ENCODE measurements around the gene CAMK1D.

Gene CAMK1D

DNA sequence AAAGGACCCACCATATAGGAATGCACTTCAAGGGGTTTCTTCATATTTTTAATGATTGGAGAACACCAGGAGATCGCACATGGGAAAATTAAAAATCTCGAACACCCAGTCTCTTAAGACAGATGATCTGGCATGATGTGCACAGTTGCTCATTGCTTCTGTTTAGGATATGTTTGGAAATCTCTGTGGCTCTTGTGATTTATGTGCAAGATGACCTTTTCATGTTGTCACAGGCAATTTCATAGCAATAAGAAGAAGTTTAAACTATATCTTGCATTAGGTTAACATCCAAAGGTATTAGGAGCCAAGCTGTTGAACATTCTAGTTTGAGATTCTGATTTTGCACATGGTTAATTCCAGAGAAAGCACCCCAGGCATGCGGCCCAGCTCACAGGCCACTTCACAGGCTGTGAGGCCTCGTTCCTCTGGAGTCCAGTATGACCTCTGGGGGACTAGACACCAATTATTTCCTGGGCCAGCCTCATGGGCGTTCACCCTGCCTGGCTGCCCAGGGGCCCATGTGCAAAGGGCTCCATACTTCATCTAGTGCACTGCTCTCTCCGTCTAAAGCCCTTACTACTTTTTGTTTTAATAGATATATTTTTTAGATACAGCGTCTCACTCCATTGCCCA is 28.4 kb downstream of the CAMK1D start:
- no peak for DNase-seq

DNA sequence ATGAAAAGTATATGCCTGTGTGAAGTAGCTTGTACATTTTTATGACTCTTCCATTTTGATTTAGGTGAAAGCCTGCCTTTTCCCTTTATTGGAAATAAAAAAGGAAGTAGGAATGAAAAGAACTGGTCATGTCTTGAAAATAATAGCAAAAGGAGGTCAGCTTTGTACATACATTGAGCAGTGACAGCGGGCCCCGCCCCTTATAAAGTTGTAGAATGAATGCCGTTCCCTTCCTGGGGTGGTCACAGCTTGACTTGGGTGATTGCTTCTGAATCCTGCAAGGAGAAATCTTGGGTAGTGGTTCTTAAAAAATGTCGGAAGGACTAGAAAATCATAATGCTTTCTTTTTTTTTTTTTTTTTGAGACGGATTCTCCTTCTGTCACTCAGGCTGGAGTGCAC is 31.7 kb downstream of the CAMK1D start:
- DNase-seq: no peak

DNA sequence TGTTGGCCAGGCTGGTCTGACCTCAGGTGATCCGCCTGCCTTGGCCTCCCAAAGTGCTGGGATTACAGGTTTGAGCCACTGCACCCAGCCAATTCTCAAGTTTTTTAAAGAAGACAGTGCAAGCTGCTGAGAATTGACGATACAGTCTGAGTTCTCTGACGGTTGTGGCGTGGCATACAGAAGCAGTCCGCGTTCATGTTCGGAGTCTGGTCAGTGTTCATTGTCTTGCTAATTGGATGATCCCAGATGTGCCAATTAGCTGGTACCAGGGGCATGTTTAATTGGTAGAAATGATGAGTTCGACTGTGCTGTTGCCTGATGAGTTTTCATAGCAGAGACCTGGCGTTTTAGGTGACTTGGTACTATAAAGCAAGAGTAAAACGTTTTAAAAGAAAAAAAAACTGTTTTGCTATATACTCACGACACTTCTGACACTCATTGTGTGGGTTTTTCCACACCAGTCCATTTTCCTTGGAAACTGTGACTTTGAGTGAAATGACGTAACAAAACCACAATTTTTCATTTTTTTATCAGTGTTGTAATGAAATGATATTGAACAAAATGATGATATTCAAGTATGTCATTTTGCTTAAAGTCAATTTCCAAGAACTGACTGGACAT is 32.3 kb downstream of the CAMK1D start:
- no peak for DNase-seq

DNA sequence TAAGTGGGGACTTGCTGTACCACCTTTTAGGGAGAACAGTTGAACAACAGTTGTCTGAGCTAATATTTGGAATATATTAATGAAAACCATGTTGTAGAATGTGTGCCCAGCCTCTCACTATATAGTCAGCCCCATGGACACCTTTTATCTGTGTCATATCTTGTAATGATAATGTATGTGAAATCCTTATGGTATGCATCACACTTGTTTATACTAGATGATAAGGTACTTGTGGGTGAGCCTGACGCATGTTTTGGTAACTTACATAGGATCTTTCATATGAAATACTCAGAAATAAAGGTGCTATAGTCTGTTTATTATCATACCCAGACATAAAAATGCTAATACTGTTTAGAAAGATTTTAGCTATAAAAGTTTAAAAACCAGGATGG is 32.8 kb downstream of the CAMK1D start:
- no peak for DNase-seq

DNA sequence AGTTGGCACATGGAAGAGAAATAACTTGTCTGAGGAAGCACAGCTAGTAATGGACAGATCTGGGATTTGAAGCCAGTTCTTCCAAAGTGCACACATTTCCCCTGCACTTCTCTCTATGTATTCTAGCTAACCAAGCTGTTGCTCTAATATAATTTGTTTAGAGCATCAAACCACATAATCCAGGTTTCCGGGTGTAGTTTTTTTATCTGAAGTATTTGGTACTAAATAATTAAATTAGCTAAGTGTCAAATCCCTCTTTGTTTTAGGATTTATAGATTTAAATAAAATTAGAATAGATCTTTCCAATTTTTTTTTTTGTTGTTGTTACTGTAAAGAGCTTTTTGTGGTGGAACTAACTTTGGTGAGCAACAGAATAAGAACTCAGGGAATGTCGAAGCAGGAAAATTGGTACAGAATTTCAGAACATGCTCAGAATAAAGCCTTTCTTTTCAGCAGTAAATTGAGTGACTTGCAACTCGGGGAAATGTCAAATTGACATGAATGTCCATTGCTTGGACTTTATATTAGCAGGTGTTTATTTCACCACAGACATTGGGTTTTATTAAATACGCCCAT is 33.7 kb downstream of the CAMK1D start:
- DNase-seq: no peak

DNA sequence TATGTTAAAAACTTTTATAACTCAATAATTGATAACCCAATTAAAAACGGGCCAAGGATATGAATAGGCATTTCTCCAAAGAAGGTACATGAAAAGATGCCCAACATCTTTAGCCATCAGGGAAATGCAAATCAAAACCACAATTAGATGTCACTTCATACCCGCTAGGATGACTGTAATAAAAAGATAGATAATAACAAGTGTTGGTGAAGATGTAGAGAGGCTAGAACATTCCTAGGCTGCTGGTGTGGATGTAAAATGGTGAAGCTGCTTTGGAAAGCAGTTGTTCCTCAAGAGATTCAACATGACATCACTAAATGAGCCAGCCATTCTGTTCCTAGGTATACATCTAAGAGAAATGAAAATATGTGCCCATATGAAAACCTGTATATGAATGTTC is 35.6 kb downstream of the CAMK1D start:
- no peak for DNase-seq

DNA sequence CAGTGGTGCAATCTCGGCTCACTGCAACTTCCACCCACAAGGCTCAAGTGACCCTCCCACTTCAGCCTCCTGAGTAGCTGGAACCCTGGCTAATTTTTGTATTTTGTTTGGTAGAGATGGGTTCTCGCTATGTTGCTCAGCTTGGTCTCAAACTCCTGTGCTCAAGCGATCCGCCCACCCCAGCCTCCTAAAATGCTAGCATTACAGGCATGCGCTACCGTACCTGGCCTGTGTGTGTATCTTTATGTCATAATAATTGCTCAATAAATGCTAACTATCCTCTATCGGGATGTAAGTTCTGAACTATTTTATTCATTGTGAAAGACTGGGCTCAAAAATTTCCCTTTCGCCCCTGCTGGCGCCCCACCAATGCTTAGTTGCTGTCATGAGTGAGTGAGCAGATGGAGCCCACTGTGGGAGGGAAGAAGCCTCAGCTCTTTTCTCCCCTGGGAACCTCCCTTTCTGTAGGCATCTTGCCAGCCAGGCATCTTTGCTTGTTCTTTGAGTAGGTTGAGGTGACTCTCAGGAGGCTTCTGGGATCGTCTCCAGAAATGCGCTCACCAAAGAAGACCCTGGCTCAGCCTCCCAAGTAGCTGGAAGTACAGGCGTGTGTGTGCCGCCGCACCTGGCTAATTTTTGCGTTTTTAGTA is 38.3 kb downstream of the CAMK1D start:
- no peak for DNase-seq

DNA sequence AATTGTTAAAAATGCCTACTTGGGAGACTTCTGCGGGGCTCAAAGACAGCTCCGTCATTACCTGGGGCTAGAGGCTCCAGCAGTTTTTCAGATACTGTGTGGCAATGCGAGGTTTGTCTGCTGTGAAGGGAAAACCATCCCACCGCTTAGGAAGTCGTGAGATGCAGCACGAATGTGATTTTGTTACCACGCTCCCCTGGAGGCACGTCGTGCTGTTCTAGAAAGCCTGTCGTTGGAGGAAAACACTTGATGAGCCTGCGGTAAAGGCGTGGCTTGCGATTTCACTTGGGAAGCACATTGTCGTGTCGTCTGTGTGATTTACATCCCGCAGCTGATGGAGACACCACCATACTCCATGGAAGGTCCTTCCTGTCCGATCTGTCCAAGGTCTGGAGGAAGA is 39.3 kb downstream of the CAMK1D start:
- no peak for DNase-seq

DNA sequence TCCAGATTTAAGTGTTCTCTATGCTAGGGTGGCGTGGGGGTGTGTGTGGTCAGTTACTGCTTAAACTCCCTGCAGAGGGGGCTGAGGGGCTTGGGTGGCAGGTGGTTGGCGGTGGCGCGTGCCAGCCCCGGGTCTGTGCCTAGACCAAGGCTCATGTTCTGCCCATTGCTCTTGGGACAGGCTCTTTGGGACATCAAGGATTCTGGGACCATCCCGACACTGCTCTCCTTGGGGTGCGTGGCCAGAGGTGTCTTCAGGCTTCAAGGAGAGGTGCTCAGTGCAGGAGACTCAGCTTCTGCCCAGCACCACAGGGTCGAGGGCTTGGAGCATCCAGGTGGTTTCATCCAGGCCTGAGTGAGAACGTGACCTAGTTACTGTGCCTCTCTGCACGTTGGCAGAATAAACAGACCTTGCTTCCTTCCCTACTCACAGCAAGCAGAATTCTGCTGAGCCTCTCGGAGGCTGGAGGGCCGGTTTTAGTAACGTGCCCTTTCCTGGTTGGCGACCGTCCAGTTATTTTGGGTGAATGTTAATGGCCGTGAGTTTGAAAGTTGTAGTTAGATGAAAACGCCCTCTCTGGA is 39.9 kb downstream of the CAMK1D start:
- peak; percentile 0 for DNase-seq

DNA sequence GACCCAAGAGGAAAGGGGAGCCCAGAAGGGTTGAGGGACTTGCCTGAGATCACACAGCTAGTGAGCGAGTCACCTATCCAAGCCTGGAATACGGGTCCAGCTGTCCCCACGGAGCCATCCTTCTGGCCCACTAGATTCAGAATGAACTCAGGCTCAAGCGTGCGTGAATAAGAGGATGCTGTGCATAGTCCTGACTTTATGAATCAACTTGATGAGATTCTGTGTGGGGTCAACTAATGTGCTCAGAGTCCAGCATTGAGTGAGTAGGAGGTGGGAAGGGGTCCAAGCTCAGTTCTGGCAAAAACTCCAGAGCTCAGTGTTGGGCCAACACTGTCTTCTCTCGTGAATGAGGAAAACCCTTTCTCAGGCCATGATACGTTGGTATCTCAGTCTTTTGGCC is 41.4 kb downstream of the CAMK1D start:
- no peak for DNase-seq

DNA sequence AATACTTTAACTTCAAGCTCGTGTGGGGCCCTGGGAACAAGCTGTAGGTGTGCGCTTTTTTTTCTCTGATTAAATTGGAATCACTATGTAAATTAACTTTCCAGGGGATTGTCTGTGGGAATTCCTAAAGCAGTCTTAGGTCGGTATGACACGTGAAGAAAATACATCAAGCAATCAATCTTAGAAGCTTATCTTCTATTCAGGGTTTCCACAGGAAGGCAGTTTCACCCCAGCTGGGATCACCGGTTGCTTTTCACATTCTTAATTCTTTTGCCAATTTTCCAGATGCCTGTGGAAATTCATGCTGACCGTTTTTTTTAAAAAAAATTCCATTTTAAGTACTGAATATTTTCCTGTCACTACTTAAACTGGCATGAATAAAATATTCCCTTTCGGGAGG is 41.9 kb downstream of the CAMK1D start:
- no peak for DNase-seq

DNA sequence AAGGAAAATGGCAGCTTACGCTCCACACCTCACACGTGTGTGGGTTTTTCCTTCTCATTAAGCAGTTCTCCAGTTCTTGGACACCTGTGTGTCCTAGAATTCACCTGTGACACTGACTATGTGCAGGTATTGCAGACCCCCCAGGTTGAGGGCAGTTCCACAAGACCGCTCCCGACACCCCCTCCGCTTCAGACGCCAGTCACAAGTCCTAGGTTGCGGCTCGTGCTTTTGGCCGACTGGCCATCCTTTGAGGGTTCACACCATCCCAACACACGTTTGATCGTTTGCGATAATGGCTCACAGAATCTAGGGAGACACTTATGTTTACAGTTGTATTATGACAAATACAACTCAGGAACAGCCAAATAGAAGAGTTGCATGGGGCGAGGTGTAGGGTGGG is 44.5 kb downstream of the CAMK1D start:
- no peak for DNase-seq

DNA sequence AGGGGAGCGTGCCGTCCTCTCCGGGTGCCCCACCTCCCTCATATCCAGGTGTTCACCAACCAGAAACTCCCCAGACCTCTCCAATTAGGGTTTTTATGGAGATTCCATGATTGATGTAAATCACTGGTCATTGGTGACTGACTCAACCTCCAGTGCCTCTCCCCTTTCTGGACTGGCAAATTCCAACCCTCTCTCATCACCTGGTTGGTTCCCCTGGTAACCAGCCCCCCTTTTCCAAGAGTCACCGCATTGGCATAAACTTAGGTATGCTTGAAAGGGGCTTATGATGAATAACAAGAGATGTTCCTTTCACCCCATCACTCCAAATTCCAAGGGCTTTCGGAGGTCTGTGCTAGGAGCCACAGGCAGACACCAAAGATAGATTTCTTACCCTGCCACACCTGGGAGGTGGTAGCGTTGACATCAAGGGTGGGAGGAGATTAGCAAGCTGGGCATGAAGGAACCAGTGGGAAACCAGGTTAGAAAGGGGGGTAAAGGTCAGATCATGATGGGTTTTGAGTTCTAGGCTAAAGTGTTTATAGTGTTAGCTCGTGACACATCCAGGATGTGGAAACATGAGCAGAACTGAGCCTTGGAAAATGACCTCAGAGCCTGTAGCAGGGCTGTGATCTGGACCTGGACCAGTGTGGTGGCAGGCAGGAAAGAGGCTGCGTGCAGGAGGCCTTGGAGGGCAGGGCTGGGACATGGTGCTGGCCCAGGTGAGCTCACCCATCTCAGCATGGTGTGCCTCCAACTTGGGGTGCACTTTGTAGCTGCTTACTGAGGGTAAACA is 45.1 kb downstream of the CAMK1D start:
- no peak for DNase-seq

DNA sequence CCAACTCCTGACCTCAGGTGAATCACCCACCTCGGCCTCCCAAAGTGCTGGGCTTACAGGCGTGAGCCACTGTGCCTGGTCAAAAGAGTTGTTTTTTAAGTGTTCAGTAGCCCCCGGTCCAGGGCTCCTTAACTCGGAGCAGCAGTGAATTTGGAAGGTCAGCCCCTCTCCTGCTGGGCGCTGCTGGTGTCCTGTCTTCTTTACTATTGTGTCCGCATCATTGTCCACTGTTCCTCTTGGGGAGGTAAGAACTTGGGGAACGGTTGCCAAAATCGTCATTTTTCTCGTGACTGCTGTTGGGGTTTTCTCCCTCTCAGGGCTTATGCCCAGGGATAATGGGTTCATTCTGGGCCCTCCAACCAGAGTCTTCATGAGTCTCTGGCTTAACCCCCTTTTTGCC is 46.7 kb downstream of the CAMK1D start:
- DNase-seq: no peak

DNA sequence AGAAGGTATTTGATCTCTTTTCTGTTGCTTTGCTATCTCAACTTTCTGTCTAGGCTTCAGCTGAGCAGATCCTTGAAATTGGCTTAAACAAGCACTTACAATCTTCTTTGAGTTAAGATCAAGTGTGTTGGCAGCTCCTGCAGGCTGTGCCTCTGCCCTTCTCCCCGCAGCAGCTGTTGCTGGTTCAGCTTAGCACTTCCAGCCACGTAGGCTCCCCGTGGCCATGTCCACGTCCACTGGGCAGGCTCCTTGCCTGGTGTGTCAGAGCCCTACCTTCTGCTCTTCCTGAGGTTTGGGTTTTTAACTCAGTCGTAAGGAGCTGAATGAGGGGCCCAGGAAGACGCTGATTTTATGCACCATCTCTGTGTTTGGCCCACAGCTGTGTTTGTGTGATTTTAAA is 47.2 kb downstream of the CAMK1D start:
- DNase-seq: no peak

DNA sequence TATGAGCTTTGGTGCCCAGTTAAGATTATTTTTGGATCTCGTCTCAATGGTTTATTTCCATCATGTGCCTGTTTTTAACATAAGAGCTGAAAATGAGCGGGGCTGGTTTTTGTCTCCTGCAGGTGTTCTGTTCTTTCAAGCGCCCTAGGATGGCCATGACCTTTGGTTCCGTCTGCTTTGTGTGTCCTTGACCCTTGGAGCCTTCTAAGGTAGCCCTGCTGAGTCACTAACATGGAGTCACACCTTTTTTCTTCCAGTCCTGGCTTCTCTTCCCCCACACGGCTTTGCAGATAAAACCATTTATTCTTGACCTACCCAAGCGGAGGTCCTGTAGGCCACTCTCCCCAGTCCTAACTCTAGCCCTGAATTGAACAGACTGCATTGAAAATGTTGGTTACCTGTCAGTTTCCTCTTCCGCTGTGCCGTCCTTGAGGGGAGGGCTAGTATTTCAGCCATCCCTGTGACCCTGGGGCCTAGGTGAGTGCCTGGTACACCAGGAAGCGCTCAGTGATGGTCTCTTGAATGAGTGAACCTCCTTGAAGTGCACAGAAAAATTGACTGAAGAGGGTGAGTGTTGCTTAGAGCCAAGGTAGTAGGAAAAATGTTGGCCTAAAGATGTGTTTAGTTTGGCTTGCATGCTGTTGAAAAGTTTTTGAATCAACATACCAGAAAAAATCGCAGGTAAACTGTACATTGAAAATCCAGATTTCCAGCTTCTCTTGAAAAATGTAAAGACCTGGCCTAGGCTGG is 48.0 kb downstream of the CAMK1D start:
- no peak for DNase-seq

DNA sequence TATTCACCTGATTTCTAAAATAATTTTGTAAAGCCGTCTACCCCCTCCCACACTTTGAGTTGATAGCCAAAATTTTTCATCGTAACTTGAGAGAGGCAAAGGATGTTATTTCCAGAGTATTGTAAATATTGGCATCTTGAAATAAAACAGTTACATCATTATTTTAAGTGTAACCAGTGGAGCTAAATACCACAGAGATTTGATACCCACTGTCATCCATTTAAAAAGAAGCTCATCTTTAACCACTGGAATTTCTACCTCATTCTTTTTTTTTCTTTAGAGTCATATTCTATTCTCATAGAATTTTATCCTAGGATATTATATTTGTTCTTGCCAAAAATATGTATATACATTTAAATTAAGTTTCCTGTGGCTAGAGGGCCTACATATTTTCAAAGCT is 48.6 kb downstream of the CAMK1D start:
- no peak for DNase-seq

DNA sequence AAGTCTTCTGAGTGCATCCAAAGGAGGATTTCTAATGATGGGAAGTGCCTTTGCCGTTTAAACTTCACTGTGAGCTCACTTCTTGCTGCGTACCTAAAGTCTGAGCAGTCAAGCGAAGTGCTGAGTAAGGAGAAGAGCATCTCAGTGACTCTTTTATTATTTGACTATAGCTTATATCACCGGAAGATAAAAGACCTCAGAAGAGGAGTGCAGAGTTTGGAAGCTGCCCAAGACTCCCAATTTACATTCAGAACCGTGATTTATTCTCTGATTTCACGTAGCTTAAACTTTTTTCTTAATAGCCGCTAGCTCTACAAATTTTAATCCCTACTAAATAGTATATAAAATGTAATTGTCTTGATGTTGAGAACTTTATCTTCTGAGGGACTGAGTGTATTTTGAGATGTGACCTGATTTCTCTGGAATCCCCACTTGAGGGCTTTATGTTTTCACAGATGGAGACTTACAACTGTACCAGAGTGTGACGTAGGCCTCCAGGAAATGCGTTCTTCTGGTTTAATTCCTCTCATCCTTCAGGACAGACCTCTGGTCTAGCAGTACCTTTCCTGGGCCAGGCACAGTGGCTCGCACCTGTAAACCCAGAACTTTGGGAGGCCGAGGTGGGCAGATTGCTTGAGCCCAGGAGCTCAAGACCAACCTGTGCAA is 51.1 kb downstream of the CAMK1D start:
- DNase-seq: no peak

DNA sequence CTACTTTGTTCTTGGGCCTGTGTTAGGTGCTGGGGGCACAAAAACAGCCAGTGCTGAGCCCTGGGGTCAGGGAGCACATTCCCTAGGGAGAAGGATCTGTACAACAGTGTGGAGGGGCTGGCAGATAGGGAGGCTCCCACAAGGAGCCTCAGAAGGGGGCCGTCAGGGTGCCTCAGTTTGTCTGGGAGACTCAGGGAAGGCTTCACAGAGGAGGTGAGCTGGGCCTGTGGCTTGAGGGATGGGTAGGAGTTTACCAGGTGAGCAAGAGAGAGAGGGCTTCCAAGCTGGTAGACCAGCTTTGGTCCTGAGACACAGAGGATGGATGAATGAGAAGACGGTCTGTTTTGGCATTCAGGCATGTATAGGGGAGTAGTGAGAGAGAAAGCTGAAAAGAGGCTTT is 52.1 kb downstream of the CAMK1D start:
- DNase-seq: no peak

DNA sequence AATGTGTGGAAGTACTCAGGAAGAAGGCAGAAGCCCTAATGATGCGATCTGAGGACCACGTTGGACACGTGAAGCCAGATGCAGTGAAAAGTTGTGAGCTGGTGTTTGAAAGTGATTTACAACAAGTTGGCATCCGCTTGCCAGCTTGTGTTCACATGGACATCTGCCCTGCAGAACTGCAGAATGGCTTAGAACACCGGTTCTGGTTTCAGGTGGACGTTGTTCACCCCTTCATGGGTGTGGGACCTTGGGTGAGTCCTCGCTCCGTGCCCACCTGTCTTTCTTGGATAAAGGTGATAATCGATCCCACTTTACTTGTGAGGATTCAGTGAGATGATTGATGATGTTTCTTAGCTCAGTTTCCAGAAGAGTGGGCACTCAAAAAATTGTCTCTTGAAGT is 53.8 kb downstream of the CAMK1D start:
- no peak for DNase-seq
